Measurements from ENCODE around the gene SLC13A4. TPM values are rescaled to one million over a fixed set of nuclear protein-coding genes. Genes with fewer than 3 reads are reported as not detected.

Gene SLC13A4, protein sequence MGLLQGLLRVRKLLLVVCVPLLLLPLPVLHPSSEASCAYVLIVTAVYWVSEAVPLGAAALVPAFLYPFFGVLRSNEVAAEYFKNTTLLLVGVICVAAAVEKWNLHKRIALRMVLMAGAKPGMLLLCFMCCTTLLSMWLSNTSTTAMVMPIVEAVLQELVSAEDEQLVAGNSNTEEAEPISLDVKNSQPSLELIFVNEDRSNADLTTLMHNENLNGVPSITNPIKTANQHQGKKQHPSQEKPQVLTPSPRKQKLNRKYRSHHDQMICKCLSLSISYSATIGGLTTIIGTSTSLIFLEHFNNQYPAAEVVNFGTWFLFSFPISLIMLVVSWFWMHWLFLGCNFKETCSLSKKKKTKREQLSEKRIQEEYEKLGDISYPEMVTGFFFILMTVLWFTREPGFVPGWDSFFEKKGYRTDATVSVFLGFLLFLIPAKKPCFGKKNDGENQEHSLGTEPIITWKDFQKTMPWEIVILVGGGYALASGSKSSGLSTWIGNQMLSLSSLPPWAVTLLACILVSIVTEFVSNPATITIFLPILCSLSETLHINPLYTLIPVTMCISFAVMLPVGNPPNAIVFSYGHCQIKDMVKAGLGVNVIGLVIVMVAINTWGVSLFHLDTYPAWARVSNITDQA
- total RNA-seq, result not detected in 2 replicates

DNA sequence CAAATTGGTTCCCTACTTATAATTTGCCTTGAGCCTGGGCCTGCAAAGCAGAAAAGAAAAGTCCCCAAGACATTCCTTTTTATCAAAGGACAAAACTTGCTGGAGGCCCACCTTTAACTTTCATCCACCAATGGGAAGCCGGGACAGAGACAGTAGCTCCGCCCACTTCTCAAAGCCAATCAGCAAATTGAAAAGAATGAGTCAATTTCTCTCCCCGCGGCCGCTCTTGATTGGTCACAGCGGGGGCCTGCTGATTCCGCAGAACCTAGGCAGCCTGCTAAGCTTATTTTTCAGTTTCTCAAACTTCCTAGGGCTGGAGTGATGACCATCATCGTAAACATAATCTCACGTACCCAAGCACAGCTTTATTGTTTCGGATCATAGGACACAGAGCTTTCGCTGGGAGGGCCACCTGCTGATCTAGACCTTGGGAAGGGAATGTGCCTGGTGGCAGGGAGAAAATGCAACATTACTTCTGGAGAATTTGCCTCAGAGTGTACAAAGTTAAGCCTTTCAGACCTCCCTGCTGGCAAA, at the start of gene SLC13A4:
Gene SLC13A4, minus strand, starts transcription at position 51 of the 534 bp plus-strand sequence. CDS start 690 bp downstream, outside the sequence.

DNA sequence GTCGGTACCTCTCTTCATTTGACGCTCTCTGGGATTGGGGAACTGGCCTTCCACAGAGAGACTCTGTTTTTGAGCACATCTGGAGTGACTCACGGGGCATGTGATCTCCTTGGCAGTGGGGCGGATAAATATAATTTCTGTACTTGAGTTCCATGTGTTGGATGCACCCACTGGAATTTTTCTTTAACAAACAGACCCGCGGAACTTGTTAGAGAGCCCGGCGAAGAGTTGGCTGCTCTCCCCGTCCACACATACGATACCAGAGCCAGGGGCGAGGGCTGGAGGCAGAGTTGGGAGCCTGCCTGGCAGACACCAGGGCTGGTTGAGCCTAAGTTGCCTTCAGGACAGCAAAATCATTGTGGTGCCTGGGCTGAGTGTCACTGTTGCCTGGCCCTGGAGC, 20.8 kb upstream of the SLC13A4 start, which contains the start of gene FAM180A:
Gene FAM180A, minus strand, starts transcription at position 44 of the 400 bp plus-strand sequence. CDS start 233 bp downstream, outside the sequence.

GRCh38 chr7:135662373-135663114, 65.4 kb downstream of the SLC13A4 start, which contains the start of gene STMP1:
TSS of gene STMP1 (plus strand) at chr7:135662514.

Other genes with a start within 250 kb of the SLC13A4 start
- gene CNOT4, start 218.1 kb downstream of the SLC13A4 start, total RNA-seq, result 6.6 and 10.1 TPM in 2 replicates
- 58.7 and 68.3 TPM in 2 replicates for gene NUP205, start 170.3 kb downstream of the SLC13A4 start, total RNA-seq
- gene STMP1, start 65.7 kb downstream of the SLC13A4 start, total RNA-seq, result 20.9 and 28.7 TPM in 2 replicates
- 0.08 and 0.53 TPM in 2 replicates for gene FAM180A, start 20.6 kb upstream of the SLC13A4 start, total RNA-seq
- gene MTPN, start 249.2 kb upstream of the SLC13A4 start, total RNA-seq, result 120 and 124 TPM in 2 replicates

Measured in hair follicular keratinocyte (primary cell).